ENCODE results near the gene STK10.

- TF ChIP-seq ZBTB33 (CRISPR knock-in tag; IDR thresholded peaks at IDR 0.05) (no peak), ZNF586 (CRISPR knock-in tag; conservative IDR thresholded peaks at IDR 0.05) (no peak), ZNF121 (CRISPR knock-in tag; conservative IDR thresholded peaks at IDR 0.05) (no peak), CTCF (IDR thresholded peaks at IDR 0.05 in 2 of 3, conservative IDR thresholded peaks at IDR 0.05 in 1 of 3; ENCODE audit: insufficient read depth in 2 of 3, low read depth in 1 of 3, low read length in 3 of 3) (no peak), IRF2 (CRISPR knock-in tag; IDR thresholded peaks at IDR 0.05) (no peak), TCF7 (IDR thresholded peaks at IDR 0.05; ENCODE audit: borderline replicate concordance) (no peak), POLR2A (conservative IDR thresholded peaks at IDR 0.05) (no peak), MAFK (IDR thresholded peaks at IDR 0.05; ENCODE audit: low read length) (no peak), ELF1 (tag; IDR thresholded peaks at IDR 0.05) (no peak), POLR3A (IDR thresholded peaks at IDR 0.05; ENCODE audit: borderline replicate concordance, extremely low read depth, insufficient read depth, insufficient read length) (no peak), RERE (CRISPR knock-in tag; IDR thresholded peaks at IDR 0.05; ENCODE audit: borderline replicate concordance) (no peak), FOXP1 (CRISPR knock-in tag; IDR thresholded peaks at IDR 0.05) (no peak), SMAD3 (CRISPR knock-in tag; conservative IDR thresholded peaks at IDR 0.05) (no peak)
- TF ChIP-seq, protein P1, sequence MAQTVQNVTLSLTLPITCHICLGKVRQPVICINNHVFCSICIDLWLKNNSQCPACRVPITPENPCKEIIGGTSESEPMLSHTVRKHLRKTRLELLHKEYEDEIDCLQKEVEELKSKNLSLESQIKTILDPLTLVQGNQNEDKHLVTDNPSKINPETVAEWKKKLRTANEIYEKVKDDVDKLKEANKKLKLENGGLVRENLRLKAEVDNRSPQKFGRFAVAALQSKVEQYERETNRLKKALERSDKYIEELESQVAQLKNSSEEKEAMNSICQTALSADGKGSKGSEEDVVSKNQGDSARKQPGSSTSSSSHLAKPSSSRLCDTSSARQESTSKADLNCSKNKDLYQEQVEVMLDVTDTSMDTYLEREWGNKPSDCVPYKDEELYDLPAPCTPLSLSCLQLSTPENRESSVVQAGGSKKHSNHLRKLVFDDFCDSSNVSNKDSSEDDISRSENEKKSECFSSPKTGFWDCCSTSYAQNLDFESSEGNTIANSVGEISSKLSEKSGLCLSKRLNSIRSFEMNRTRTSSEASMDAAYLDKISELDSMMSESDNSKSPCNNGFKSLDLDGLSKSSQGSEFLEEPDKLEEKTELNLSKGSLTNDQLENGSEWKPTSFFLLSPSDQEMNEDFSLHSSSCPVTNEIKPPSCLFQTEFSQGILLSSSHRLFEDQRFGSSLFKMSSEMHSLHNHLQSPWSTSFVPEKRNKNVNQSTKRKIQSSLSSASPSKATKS (CRISPR knock-in tag; IDR thresholded peaks at IDR 0.05), result no peak
These were observed 182.2 kb downstream of the STK10 start for GRCh38 chr5:172005708-172006320.
